K562 (cell line): ENCODE measurements around the gene RNASE4. TPM values are rescaled to one million over a fixed set of nuclear protein-coding genes. Genes with fewer than 3 reads are reported as not detected.

ENCODE experiments used
- CAMTA2 ChIP-seq: fragments of 250-450 bp; sonication (Bioruptor Pico); conservative IDR thresholded peaks from 2 replicates; pipeline ENCODE4 v1.5.1; 2022
- CBX5 ChIP-seq: IDR thresholded peaks from 2 replicates; pipeline ENCODE4 v1.6.1; 2014; ENCODE audit warnings: low read depth, borderline replicate concordance
- CUX1 ChIP-seq: fragments of 200-800 bp; sonication (Bioruptor generic); IDR thresholded peaks from 2 replicates; pipeline ENCODE4 v1.6.1; 2016; ENCODE audit warnings: missing genetic modification characterization, missing compliant biosample characterization
- GTF3C2 ChIP-seq: IDR thresholded peaks from 3 replicates; pipeline ENCODE4 v1.6.1; 2011; ENCODE audit warnings: borderline replicate concordance, mild to moderate bottlenecking, moderate library complexity; ENCODE audit not compliant: insufficient read length; ENCODE audit errors: extremely low read depth
- NCOR1 ChIP-seq: fragments of 450-650 bp; IDR thresholded peaks from 2 replicates; pipeline ENCODE4 v1.6.1; 2016; ENCODE audit warnings: mild to moderate bottlenecking, moderate library complexity
- NR1H2 ChIP-seq: sonication (generic); formaldehyde crosslinking; IDR thresholded peaks from 2 replicates; pipeline ENCODE4 v1.4.0; 2020; ENCODE audit warnings: mild to moderate bottlenecking, missing genetic modification reagents
- POLR3A ChIP-seq: IDR thresholded peaks from 2 replicates; pipeline ENCODE4 v1.6.1; 2011; ENCODE audit warnings: borderline replicate concordance, mild to moderate bottlenecking, moderate library complexity; ENCODE audit not compliant: insufficient read length, insufficient read depth; ENCODE audit errors: extremely low read depth
- PURB ChIP-seq: sonication (generic); formaldehyde crosslinking; IDR thresholded peaks from 2 replicates; pipeline ENCODE4 v1.9.0; 2021; ENCODE audit warnings: low read depth, mild to moderate bottlenecking, missing genetic modification reagents
- SFPQ ChIP-seq: fragments of 200-400 bp; formaldehyde crosslinking; IDR thresholded peaks from 2 replicates; pipeline ENCODE4 v1.6.1; 2017; ENCODE audit warnings: mild to moderate bottlenecking, low read depth, low read length, moderate library complexity
- U2AF1 ChIP-seq: fragments of 200-400 bp; formaldehyde crosslinking; optimal IDR thresholded peaks from 2 replicates; pipeline ENCODE3; 2017; ENCODE audit warnings: mild to moderate bottlenecking, low read depth, low read length, moderate library complexity
- ZBTB5 ChIP-seq: fragments of 450-650 bp; IDR thresholded peaks from 2 replicates; pipeline ENCODE4 v1.6.1; 2017; ENCODE audit warnings: antibody characterized with exemption
- ZKSCAN8 ChIP-seq: fragments of 200-800 bp; sonication (Bioruptor generic); IDR thresholded peaks from 2 replicates; pipeline ENCODE4 v1.6.1; 2016; ENCODE audit warnings: missing genetic modification characterization, missing compliant biosample characterization
- ZNF253 ChIP-seq: fragments of 250-450 bp; sonication (Bioruptor Pico); conservative IDR thresholded peaks from 2 replicates; pipeline ENCODE4 v1.6.1; 2021; ENCODE audit warnings: mild to moderate bottlenecking
- ZNF589 ChIP-seq: fragments of 200-800 bp; sonication (Bioruptor generic); IDR thresholded peaks from 2 replicates; pipeline ENCODE4 v1.6.1; 2016; ENCODE audit warnings: low read depth, missing genetic modification characterization, missing compliant biosample characterization
- ZNF707 ChIP-seq: fragments of 250-450 bp; sonication (Bioruptor Pico); conservative IDR thresholded peaks from 2 replicates; pipeline ENCODE4 v1.8.0; 2022; ENCODE audit warnings: inconsistent platforms, mild to moderate bottlenecking, moderate library complexity
- polyA plus RNA-seq, 8 experiments: library from polyadenylated mRNA; depleted of rRNA in 4 of 8; stranded (reverse) in 5 of 8; unstranded in 3 of 8; fragments of >200 nt; fragmentation: Nextera tagmentation in 2 of 8; fragmentation: Illumina TruSeq in 1 of 8; extraction: Ambion mirVana in 2 of 8; extraction: Trizol in 1 of 8; gene quantifications; 2 replicates each; pipeline versions ENCODE4 v1.2.1 to v1.2.3, GENCODE V29; 2011 to 2014; ENCODE audit warnings: inconsistent platforms in 1 of 8, missing spikeins in 1 of 8
- total RNA-seq, 7 experiments: library from RNA; depleted of rRNA in 6 of 7; stranded (reverse); fragments of >200 nt in 6 of 7; fragmentation: Illumina TruSeq in 2 of 7; extraction: Trizol in 2 of 7; gene quantifications; 2 replicates each; pipeline versions ENCODE4 v1.2.1 to v1.2.3, GENCODE V29; 2011 to 2021; ENCODE audit warnings: low replicate concordance in 1 of 7

Gene RNASE4
- total and polyA plus RNA-seq, 9 of the 15 experiments (the other 6 are each of a cell fraction or from before 2014, with no cell fraction given): 0.09 to 0.22 (median 0.13) TPM; not detected in 2

GRCh38 chr14:20682435-20683124 is 1.8 kb upstream of the RNASE4 start (continued):
- TF ChIP-seq NCOR1 (no peak), ZKSCAN8 (CRISPR knock-in tag) (no peak), PURB (CRISPR knock-in tag) (no peak), ZNF589 (CRISPR knock-in tag) (0 out of 2 replicates have a peak, but pooled peaks have one; percentile 7), ZNF707 (CRISPR knock-in tag) (no peak), ZBTB5 (peak; percentile 98), CBX5 (no peak), U2AF1 (no peak), CAMTA2 (CRISPR knock-in tag) (no peak), GTF3C2 (no peak), NR1H2 (CRISPR knock-in tag) (no peak), ZNF253 (no peak), POLR3A (no peak), SFPQ (no peak), CUX1 (no peak)
